K562 (cell line): ENCODE measurements around the gene TNKS2.

Experiments
- CTCF ChIP-seq, 3 experiments: IDR thresholded peaks in 2 of 3; conservative IDR thresholded peaks in 1 of 3; 2 replicates each; pipeline ENCODE4 v1.5.1; 2011 to 2012; ENCODE audit warnings: low read length in 3 of 3, mild to moderate bottlenecking in 3 of 3, control low read depth in 2 of 3, improper control_type of control experiment in 1 of 3, inconsistent platforms in 1 of 3, low read depth in 1 of 3, mixed read lengths in 1 of 3, moderate library complexity in 1 of 3; ENCODE audit not compliant: insufficient read depth in 2 of 3
- EHMT2 ChIP-seq: fragments of 450-650 bp; IDR thresholded peaks from 2 replicates; pipeline ENCODE4 v1.6.1; 2018; ENCODE audit warnings: antibody characterized with exemption
- ETV6 ChIP-seq, 3 experiments: fragments of 150-350 bp in 1 of 3; sonication (generic) in 1 of 3; formaldehyde crosslinking in 1 of 3; IDR thresholded peaks; 2 replicates each; pipeline versions ENCODE4 v1.6.1 to v1.8.0; 2014 to 2022; ENCODE audit warnings: borderline replicate concordance in 2 of 3, low read depth in 2 of 3, antibody characterized with exemption in 1 of 3, low read length in 1 of 3, mild to moderate bottlenecking in 1 of 3, missing genetic modification reagents in 1 of 3
- EZH2 ChIP-seq: IDR thresholded peaks from 2 replicates; pipeline ENCODE4 v1.6.1; 2012; ENCODE audit warnings: low read depth, mild to moderate bottlenecking, inconsistent platforms, low read length, borderline replicate concordance
- MTA2 ChIP-seq: fragments of 450-650 bp; IDR thresholded peaks from 2 replicates; pipeline ENCODE4 v1.6.1; 2016; ENCODE audit warnings: low read depth
- MTA3 ChIP-seq: fragments of 450-650 bp; formaldehyde crosslinking; IDR thresholded peaks from 2 replicates; pipeline ENCODE4 v1.6.1; 2017; ENCODE audit warnings: mild to moderate bottlenecking, borderline replicate concordance
- MXI1 ChIP-seq: IDR thresholded peaks from 2 replicates; pipeline ENCODE4 v1.6.1; 2011; ENCODE audit warnings: low read depth, mild to moderate bottlenecking, improper control_type of control experiment, low read length
- NCOR1 ChIP-seq: fragments of 450-650 bp; IDR thresholded peaks from 2 replicates; pipeline ENCODE4 v1.6.1; 2016; ENCODE audit warnings: mild to moderate bottlenecking, moderate library complexity
- PHF8 ChIP-seq: fragments of 200-600 bp; sonication (generic); IDR thresholded peaks from 2 replicates; pipeline ENCODE4 v1.6.1; 2012; ENCODE audit warnings: mixed run types, mild to moderate bottlenecking, inconsistent platforms, low read length, moderate library complexity, borderline replicate concordance
- POLR2A ChIP-seq: fragments of 450-650 bp; conservative IDR thresholded peaks from 2 replicates; pipeline ENCODE4 v1.6.1; 2016
- REST ChIP-seq, 2 experiments: fragments of 450-650 bp; formaldehyde crosslinking in 1 of 2; IDR thresholded peaks; 2 replicates each; pipeline versions ENCODE4 v1.4.0 to v1.6.1; 2014 to 2020; ENCODE audit warnings: mild to moderate bottlenecking in 2 of 2, borderline replicate concordance in 1 of 2, low read depth in 1 of 2
- SIN3B ChIP-seq: fragments of 450-650 bp; IDR thresholded peaks from 2 replicates; pipeline ENCODE4 v1.6.1; 2017; ENCODE audit warnings: low read depth, mild to moderate bottlenecking, moderate library complexity
- ZHX1 ChIP-seq: fragments of 150-350 bp; conservative IDR thresholded peaks from 2 replicates; pipeline ENCODE4 v1.6.1; 2014; ENCODE audit warnings: low read length
- ZNF639 ChIP-seq, 2 experiments: fragments of 200-800 bp in 1 of 2; sonication (Bioruptor generic) in 1 of 2; sonication (generic) in 1 of 2; formaldehyde crosslinking in 1 of 2; IDR thresholded peaks in 1 of 2; conservative IDR thresholded peaks in 1 of 2; 2 replicates each; pipeline versions ENCODE4 v1.5.0 to v1.6.1; 2016 to 2020; ENCODE audit warnings: missing compliant biosample characterization in 1 of 2, missing genetic modification characterization in 1 of 2, missing genetic modification reagents in 1 of 2

GRCh38 chr10:91908337-91909116, 110.3 kb downstream of the TNKS2 start:
- peak; percentile 44; the same call in 1 of the 2 replicates for TF ChIP-seq REST (IDR thresholded peaks at IDR 0.05; ENCODE audit: borderline replicate concordance)
- no peak for TF ChIP-seq REST (CRISPR knock-in tag; IDR thresholded peaks at IDR 0.05; ENCODE audit: low read depth)
- no peak for TF ChIP-seq MXI1
- peak in 1 of 2 experiments; percentile 32; a peak in 1 of 4 replicates for TF ChIP-seq ZNF639 (CRISPR knock-in tag; conservative IDR thresholded peaks at IDR 0.05 in 1 of 2, IDR thresholded peaks at IDR 0.05 in 1 of 2)
- TF ChIP-seq CTCF (IDR thresholded peaks at IDR 0.05 in 2 of 3, conservative IDR thresholded peaks at IDR 0.05 in 1 of 3; ENCODE audit: insufficient read depth in 2 of 3, low read depth in 1 of 3, low read length in 3 of 3), result peak; percentile 68 to 90 (median 69)
- TF ChIP-seq PHF8, result peak; percentile 79; the same call in 1 of the 2 replicates
- TF ChIP-seq NCOR1, result no peak
- TF ChIP-seq EZH2, result no peak
- no peak for TF ChIP-seq ETV6 (IDR thresholded peaks at IDR 0.05; ENCODE audit: borderline replicate concordance in 1 of 2, low read depth in 2 of 2, low read length in 1 of 2)
- TF ChIP-seq ETV6 (CRISPR knock-in tag; IDR thresholded peaks at IDR 0.05; ENCODE audit: borderline replicate concordance), result no peak
- TF ChIP-seq ZHX1, result no peak
- TF ChIP-seq MTA3, result peak; percentile 55; the same call in 1 of the 2 replicates
- TF ChIP-seq MTA2, result no peak
- TF ChIP-seq EHMT2, result no peak
- peak; percentile 67; the same call in 1 of the 2 replicates for TF ChIP-seq POLR2A
- TF ChIP-seq SIN3B, result peak; percentile 66; the same call in 1 of the 2 replicates
